GM12878 (cell line): ENCODE data around the gene CD2. TPM values are rescaled to one million over a fixed set of nuclear protein-coding genes. Genes with fewer than 3 reads are reported as not detected.

Source experiments
- ATAC-seq: fragments of 200-7000 bp; cut with Tn5 transposase; 3 replicates; pipeline ENCODE4 v1.9.1; 2020; ENCODE audit warnings: mild to moderate bottlenecking, moderate library complexity
- BruUV-seq: library from RNA; stranded (reverse); fragments of 400-500 nt; replicated peaks from 2 replicates; lab custom pipeline; 2021; lab: Mats Ljungman, UMichigan
- CTCF ChIA-PET: fragments of 300-600 bp; sonication (Branson Sonifier 250); formaldehyde crosslinking; extraction: SDS; loops from one replicate; lab custom pipeline; 2021; ENCODE audit warnings: inconsistent platforms; lab: Yijun Ruan, JAX
- POLR2A ChIA-PET: fragments of 350-600 bp; formaldehyde crosslinking; extraction: SDS; loops from one replicate; lab custom pipeline; 2021; ENCODE audit warnings: inconsistent platforms; lab: Charles Lee
- RAD21 ChIA-PET: fragments of 300-600 bp; sonication (Branson Sonifier 250); formaldehyde crosslinking; loops from one replicate; lab custom pipeline; 2023; ENCODE audit warnings: antibody characterized with exemption; ENCODE audit not compliant: unreplicated experiment; lab: Charles Lee
- SMC1A ChIA-PET: fragments of 300-600 bp; sonication (Branson Sonifier 250); formaldehyde crosslinking; loops from one replicate; lab custom pipeline; 2023; ENCODE audit not compliant: unreplicated experiment, uncharacterized antibody; lab: Charles Lee
- DNase-seq: peaks from one replicate; pipeline ENCODE4 v3.0.0-alpha.2; 2011; ENCODE audit warnings: low read depth, low spot score
- FAIRE-seq: peaks from 3 replicates; lab custom pipeline; 2011; peaks lifted over from hg19 to GRCh38; lab: Jason Lieb, UNC
- H2AFZ ChIP-seq: 2 replicates; pipeline ENCODE4 v1.6.0; 2011; ENCODE audit warnings: low read depth, low read length, control low read depth; ENCODE audit not compliant: control insufficient read depth
- H3K27ac ChIP-seq: 2 replicates; pipeline ENCODE4 v1.5.1; 2011; ENCODE audit warnings: control low read depth; ENCODE audit not compliant: control insufficient read depth, insufficient read depth
- H3K27me3 ChIP-seq, 2 experiments: replicated peaks in 1 of 2; 2 replicates each; pipeline versions ENCODE4 v1.6.0 to v1.6.1; 2011; ENCODE audit warnings: low read length in 1 of 2; ENCODE audit not compliant: control insufficient read depth in 2 of 2, insufficient read depth in 2 of 2
- H3K36me3 ChIP-seq, 2 experiments: 2 replicates each; pipeline ENCODE4 v1.5.1; 2011; ENCODE audit warnings: low read length in 1 of 2; ENCODE audit not compliant: control insufficient read depth in 2 of 2, insufficient read depth in 2 of 2
- H3K4me1 ChIP-seq: 2 replicates; pipeline ENCODE4 v1.6.1; 2011; ENCODE audit warnings: mild to moderate bottlenecking, low read length, moderate library complexity, mixed read lengths; ENCODE audit not compliant: control insufficient read depth, insufficient read depth
- H3K4me2 ChIP-seq: 2 replicates; pipeline ENCODE4 v1.6.0; 2011; ENCODE audit warnings: control low read depth; ENCODE audit not compliant: control insufficient read depth, insufficient read depth
- H3K4me3 ChIP-seq: fragments of 200-600 bp; sonication (generic); 2 replicates; pipeline ENCODE4 v1.5.1; 2016
- H3K79me2 ChIP-seq: 2 replicates; pipeline ENCODE4 v1.6.0; 2011; ENCODE audit warnings: low read length; ENCODE audit not compliant: control insufficient read depth, insufficient read depth
- H3K9ac ChIP-seq: 2 replicates; pipeline ENCODE4 v1.8.0; 2011; ENCODE audit warnings: low read length, control low read depth, mixed read lengths; ENCODE audit not compliant: control insufficient read depth, insufficient read depth
- H3K9me3 ChIP-seq: replicated peaks from 3 replicates; pipeline ENCODE4 v1.5.1; 2011; ENCODE audit warnings: mild to moderate bottlenecking, low read length; ENCODE audit not compliant: control insufficient read depth, insufficient read depth
- H4K20me1 ChIP-seq: 2 replicates; pipeline ENCODE4 v1.6.0; 2011; ENCODE audit not compliant: control insufficient read depth, insufficient read depth
- ATF2 ChIP-seq: IDR thresholded peaks from 2 replicates; pipeline ENCODE4 v1.6.1; 2012; ENCODE audit warnings: low read length, inconsistent platforms
- ATF7 ChIP-seq: fragments of 450-650 bp; IDR thresholded peaks from 2 replicates; pipeline ENCODE4 v1.6.1; 2016; ENCODE audit warnings: low read depth, mild to moderate bottlenecking
- BCL3 ChIP-seq: IDR thresholded peaks from 2 replicates; pipeline ENCODE4 v1.6.1; 2011; ENCODE audit warnings: borderline replicate concordance, low read depth, mild to moderate bottlenecking, moderate library complexity, low read length; ENCODE audit not compliant: insufficient read depth, poor library complexity, severe bottlenecking
- CBX5 ChIP-seq: sonication (generic); IDR thresholded peaks from 2 replicates; pipeline ENCODE4 v1.6.1; 2016; ENCODE audit warnings: low read depth, moderate library complexity, mild to moderate bottlenecking, inconsistent platforms
- CHD2 ChIP-seq: IDR thresholded peaks from 2 replicates; pipeline ENCODE4 v1.6.1; 2011; ENCODE audit warnings: low read depth, low read length, improper control_type of control experiment, borderline replicate concordance
- DPF2 ChIP-seq: fragments of 450-650 bp; IDR thresholded peaks from 2 replicates; pipeline ENCODE4 v1.6.1; 2017; ENCODE audit warnings: mild to moderate bottlenecking
- EGR1 ChIP-seq, 2 experiments: IDR thresholded peaks; 1 replicate in 1 of 2; 2 replicates in 1 of 2; pipeline ENCODE4 v1.6.1; 2011 to 2012; ENCODE audit warnings: low read depth in 2 of 2, low read length in 2 of 2, borderline replicate concordance in 1 of 2, mild to moderate bottlenecking in 1 of 2, moderate library complexity in 1 of 2
- FOXM1 ChIP-seq: IDR thresholded peaks from 2 replicates; pipeline ENCODE4 v1.6.1; 2012; ENCODE audit warnings: low read depth, mild to moderate bottlenecking, inconsistent platforms, low read length, moderate library complexity
- IRF3 ChIP-seq: fragments of 450-650 bp; IDR thresholded peaks from 2 replicates; pipeline ENCODE4 v1.6.1; 2014; ENCODE audit warnings: mild to moderate bottlenecking
- MEF2A ChIP-seq: IDR thresholded peaks from 2 replicates; pipeline ENCODE4 v1.6.1; 2011; ENCODE audit warnings: low read depth, mild to moderate bottlenecking, low read length, moderate library complexity; ENCODE audit not compliant: insufficient read depth
- MTA2 ChIP-seq: fragments of 450-650 bp; IDR thresholded peaks from 2 replicates; pipeline ENCODE4 v1.6.1; 2016; ENCODE audit warnings: low read depth, mild to moderate bottlenecking, moderate library complexity
- NRF1 ChIP-seq: conservative IDR thresholded peaks from 2 replicates; pipeline ENCODE4 v1.6.1; 2011; ENCODE audit warnings: mild to moderate bottlenecking, low read depth, low read length, improper control_type of control experiment
- RELA ChIP-seq: fragments of 450-650 bp; IDR thresholded peaks from 2 replicates; pipeline ENCODE4 v1.8.0; 2014; ENCODE audit warnings: borderline replicate concordance; ENCODE audit not compliant: partially characterized antibody
- WRNIP1 ChIP-seq: IDR thresholded peaks from 2 replicates; pipeline ENCODE4 v1.6.1; 2011; ENCODE audit warnings: low read depth, low read length, improper control_type of control experiment, borderline replicate concordance
- WGBS: methylation state at CpG from one replicate; pipeline ENCODE4 v1.1.6; 2016; ENCODE audit warnings: low lambda C conversion rate; ENCODE audit not compliant: insufficient replicate concordance, insufficient coverage; ENCODE audit errors: missing lambda C conversion rate; 5-methylcytosine and 5-hydroxymethylcytosine counted together
- in situ Hi-C: fragments of 300-500 bp; cut with MboI; formaldehyde crosslinking; loops from 9 replicates; pipeline ENCODE4 v1.14.3; 2018; ENCODE audit warnings: mixed read lengths
- intact Hi-C: fragments of 100-400 bp; cut with micrococcal nuclease; formaldehyde crosslinking; loops from one replicate; pipeline ENCODE4 v1.14.2; 2022; ENCODE audit not compliant: unreplicated experiment
- polyA plus RNA-seq, 11 experiments: library from polyadenylated mRNA; depleted of rRNA in 4 of 11; unstranded in 6 of 11; stranded (reverse) in 5 of 11; fragments of >200 nt; fragmentation: Nextera tagmentation in 4 of 11; fragmentation: Illumina TruSeq in 1 of 11; extraction: Ambion mirVana in 4 of 11; extraction: Trizol in 1 of 11; gene quantifications; 1 replicate in 1 of 11; 2 replicates in 10 of 11; pipeline versions ENCODE4 v1.2.1 to v1.2.3, GENCODE V29; 2011 to 2016; ENCODE audit warnings: inconsistent platforms in 2 of 11, missing spikeins in 2 of 11, low read depth in 1 of 11
- total RNA-seq, 4 experiments: library from RNA; depleted of rRNA in 3 of 4; stranded (reverse); fragments of >200 nt in 3 of 4; fragmentation: Illumina TruSeq in 1 of 4; extraction: Trizol in 1 of 4; gene quantifications; 2 replicates each; pipeline versions ENCODE4 v1.2.1 to v1.2.3, GENCODE V29; 2013 to 2021
- TF ChIP-seq, protein P1 (sequence below): fragments of 450-650 bp; formaldehyde crosslinking; IDR thresholded peaks from 2 replicates; pipeline ENCODE4 v1.5.0; 2022; ENCODE audit warnings: mild to moderate bottlenecking, missing genetic modification characterization

CD2 gene
- total and polyA plus RNA-seq, 10 of the 15 experiments (the other 5 are each of a cell fraction or from before 2014, with no cell fraction given), result 0.15 to 4.3 (median 2.8) TPM

DNA sequence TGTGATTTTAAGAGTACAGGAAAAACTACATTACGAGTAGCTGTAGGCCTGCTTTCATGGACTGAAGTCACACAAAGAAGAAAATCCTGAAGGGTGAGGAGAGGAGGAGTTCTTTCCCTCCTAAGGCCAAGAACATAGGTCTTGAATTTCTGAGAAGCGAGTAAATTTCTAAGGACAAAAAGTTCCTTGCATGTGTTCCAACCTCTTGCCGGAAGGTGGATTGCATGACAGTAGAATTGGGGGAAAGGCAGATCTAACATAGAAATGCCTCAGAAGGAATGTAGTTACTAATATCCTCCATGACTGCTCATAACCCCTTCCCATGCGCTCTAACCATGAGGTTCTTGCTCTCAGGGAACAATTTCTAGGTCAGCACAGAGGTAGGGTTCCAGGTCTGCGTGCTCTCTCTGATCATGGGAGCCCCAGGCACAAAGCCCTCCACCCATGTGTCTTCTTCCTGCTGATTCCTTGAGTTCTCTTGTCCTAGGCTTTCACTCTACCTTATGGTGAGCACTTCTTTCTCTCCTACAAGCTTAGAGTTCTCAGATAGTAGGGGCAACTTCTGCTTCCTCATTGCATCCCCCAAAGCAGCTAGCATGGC is 13.7 kb downstream of the CD2 start:
- H3K4me2 ChIP-seq, result no peak overlapping the region
- no peak for FAIRE-seq

More for the DNA sequence above, 13.7 kb downstream of the CD2 start:
- Histone ChIP-seq H3K9me3 (no peaks in the 10 kb centered on the region), H3K27ac (no peak overlapping the region), H3K79me2 (no peaks in the 10 kb centered on the region), H2AFZ (no peak overlapping the region), H3K36me3 (no peaks in the 10 kb centered on the region), H3K4me3 (no peak overlapping the region), H3K4me1 (peaks cover 28% of the 10 kb centered on the region), H3K27me3 (no peaks in the 10 kb centered on the region; a peak in 1 of 4 replicates), H4K20me1 (no peaks in the 10 kb centered on the region), H3K9ac (no peak overlapping the region)
- CTCF ChIA-PET, result interaction anchor here (1.9 to 12.8 kb wide), 9 partner anchors 10 to 193 kb away, joined by 4 to 120 read pairs (median 12); no protein-coding TSS in a partner anchor
- SMC1A ChIA-PET, result interaction anchor here (1.2 to 14.5 kb wide), 11 partner anchors 10 to 293 kb away, joined by 3 to 224 read pairs (median 21); partner anchors contain the start of genes CD2 and TTF2
- ATAC-seq (no peak), DNase-seq (no peak)
- in situ Hi-C loops (no loop called here), intact Hi-C loops (loop anchor here (2.0 kb wide), 1 partner anchor 49 kb away; no protein-coding TSS in a partner anchor)
- no TSS peak for BruUV-seq
- RAD21 ChIA-PET, result interaction anchor here (0.7 to 12.0 kb wide), 7 partner anchors 23 to 196 kb away, joined by 3 to 176 read pairs (median 10); no protein-coding TSS in a partner anchor
- POLR2A ChIA-PET, result interaction anchor here (2.6 to 5.9 kb wide), 2 partner anchors 29 to 58 kb away, joined by 15 to 45 read pairs; no protein-coding TSS in a partner anchor
- 88% methylated on average over 5 of the region's 5 CpGs for WGBS
- TF ChIP-seq, protein P1, sequence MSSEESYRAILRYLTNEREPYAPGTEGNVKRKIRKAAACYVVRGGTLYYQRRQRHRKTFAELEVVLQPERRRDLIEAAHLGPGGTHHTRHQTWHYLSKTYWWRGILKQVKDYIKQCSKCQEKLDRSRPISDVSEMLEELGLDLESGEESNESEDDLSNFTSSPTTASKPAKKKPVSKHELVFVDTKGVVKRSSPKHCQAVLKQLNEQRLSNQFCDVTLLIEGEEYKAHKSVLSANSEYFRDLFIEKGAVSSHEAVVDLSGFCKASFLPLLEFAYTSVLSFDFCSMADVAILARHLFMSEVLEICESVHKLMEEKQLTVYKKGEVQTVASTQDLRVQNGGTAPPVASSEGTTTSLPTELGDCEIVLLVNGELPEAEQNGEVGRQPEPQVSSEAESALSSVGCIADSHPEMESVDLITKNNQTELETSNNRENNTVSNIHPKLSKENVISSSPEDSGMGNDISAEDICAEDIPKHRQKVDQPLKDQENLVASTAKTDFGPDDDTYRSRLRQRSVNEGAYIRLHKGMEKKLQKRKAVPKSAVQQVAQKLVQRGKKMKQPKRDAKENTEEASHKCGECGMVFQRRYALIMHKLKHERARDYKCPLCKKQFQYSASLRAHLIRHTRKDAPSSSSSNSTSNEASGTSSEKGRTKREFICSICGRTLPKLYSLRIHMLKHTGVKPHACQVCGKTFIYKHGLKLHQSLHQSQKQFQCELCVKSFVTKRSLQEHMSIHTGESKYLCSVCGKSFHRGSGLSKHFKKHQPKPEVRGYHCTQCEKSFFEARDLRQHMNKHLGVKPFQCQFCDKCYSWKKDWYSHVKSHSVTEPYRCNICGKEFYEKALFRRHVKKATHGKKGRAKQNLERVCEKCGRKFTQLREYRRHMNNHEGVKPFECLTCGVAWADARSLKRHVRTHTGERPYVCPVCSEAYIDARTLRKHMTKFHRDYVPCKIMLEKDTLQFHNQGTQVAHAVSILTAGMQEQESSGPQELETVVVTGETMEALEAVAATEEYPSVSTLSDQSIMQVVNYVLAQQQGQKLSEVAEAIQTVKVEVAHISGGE, result no peak
- TF ChIP-seq MEF2A (no peak), ATF7 (no peak), DPF2 (no peak), ATF2 (no peak), IRF3 (no peak), EGR1 (IDR thresholded peaks at IDR 0.05; ENCODE audit: borderline replicate concordance in 1 of 2, low read depth in 2 of 2, low read length in 2 of 2) (no peak), BCL3 (no peak), MTA2 (no peak), FOXM1 (no peak), CHD2 (no peak), RELA (no peak), WRNIP1 (no peak), NRF1 (no peak), CBX5 (no peak)
- TF ChIP-seq, all 136 proteins: peak for 0
